GM18907 (cell line): ENCODE measurements around the gene RPS3.
"Not testable (repeated sequence)": the region's sequence is repeated elsewhere in the genome, so short reads cannot be mapped to it uniquely, and the experiment has no call there.

Experiments
- ATAC-seq: cut with Tn5 transposase; IDR thresholded peaks from one replicate; pipeline ENCODE4 v1.9.1; 2021; ENCODE audit warnings: mild to moderate bottlenecking, moderate library complexity; ENCODE audit not compliant: unreplicated experiment

The RPS3 gene

DNA sequence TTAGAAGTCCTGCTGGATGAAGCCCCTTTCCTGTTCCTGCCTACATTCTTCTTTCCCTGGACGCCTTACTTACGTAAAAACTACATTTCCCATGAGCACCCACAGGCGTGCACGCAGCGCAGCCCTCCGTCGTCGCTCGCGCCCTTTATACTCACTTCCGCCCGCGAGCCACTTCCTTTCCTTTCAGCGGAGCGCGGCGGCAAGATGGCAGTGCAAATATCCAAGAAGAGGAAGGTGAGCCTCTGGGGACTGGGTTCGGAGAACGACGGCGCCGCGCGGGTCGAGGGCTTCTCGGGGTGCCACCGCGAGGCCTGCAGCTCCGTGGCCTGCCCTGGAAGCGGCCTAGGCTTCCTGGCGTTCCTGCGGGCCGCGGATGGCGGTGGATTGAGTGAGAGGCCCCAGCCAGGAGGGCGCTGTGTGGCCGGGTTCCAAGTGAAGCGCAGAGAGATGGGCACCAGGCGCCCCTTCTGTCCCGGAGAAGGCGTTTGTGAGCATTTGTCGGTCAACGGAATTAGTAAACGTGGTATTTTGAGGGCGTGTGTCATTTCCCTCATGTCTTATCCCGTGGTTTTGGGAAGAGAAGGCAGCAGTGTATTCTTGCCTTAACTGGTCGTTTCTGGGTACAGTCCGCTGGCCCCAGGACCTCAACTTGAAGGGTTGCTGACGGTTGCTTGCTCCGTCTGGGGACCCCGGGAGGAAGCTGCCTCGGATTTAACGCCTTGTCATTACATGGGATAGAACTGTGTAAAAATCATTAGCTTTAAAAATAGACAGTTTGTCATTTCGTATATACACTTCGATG is at the start of gene RPS3:
Gene RPS3 (plus strand): TSS at position 175 of the 802 bp plus-strand sequence. CDS start 30 bp downstream, at position 205.
- ATAC-seq, result peak; percentile 90

DNA sequence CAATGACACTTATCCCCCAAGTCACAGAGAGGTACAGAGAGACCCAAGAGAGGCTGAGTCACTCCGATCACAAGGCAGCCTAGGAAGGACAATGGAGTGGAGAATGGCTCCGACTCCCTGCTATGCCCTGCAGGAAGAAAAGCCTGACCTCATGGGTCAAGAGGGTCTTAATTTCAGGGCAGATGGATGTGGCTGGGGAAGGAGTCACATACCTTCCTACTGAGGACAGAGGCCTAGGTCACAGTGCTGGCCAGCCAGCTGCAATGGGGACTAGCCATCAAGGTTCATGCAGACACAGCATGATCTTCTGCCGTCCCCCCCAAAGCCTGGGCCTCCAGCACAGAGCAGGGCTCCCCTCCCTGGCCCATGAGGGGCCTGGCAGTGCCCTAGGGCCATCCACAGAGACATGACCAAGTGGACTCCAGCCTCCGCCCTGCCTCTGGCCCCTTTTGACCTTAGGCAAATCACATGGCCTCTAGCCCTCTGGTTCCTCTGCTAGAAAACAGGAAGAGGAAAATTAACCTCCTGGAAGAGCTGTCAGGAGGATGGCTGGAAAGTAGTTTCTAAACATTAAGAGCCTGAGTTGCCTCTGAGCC is 49.7 kb upstream of the RPS3 start:
- ATAC-seq, result no peak

GRCh38 chr11:75350122-75350742 is 49.1 kb upstream of the RPS3 start:
- no peak for ATAC-seq

DNA sequence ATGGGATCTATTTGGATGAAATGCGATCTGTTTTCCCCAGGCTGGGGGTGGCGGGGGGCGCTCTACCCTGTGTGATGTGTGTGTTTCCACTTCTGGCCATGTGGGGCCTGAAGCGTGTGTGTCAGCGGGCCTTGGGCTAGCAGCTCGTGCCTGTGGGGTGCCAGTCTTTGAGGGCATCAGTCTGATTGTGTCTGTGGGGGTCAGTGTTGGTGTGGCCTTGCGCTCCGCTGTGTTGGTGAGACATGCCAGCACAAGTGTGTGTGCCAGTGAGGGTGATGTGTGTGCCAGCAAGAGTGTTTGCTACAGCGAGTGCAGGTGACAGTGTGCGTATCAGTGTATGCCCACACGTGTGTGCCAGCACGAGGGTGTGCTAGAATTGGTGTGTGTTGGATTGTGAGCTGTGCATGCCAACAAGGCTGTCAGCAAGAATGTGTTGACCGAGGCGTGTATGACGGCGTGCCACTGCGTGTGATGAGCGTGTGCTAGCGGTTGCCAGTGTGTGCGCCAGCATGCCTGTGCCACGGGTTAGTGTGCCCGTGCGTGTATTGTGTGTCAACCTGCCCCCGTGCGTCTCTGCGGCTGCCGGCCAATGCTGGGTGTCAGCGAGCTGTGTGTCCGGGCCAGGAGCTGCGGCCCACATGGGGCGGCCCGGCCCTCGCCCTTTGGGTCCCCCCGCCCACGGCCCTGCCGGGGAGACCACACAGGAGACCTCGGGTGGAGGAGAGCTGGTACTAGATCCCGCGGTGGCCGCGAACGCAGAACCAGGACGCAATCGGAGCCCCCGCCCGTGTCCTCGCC is 48.4 kb upstream of the RPS3 start:
- ATAC-seq, result no peak

GRCh38 chr11:75351541-75351790 is 47.9 kb upstream of the RPS3 start, which contains the start of gene ARRB1:
Gene ARRB1, minus strand, starts transcription at chr11:75351661. Its CDS starts 54 bp downstream, at chr11:75351607.
- no peak for ATAC-seq

- no peak for ATAC-seq
These were observed 47.3 kb upstream of the RPS3 start for GRCh38 chr11:75351791-75352587.

DNA sequence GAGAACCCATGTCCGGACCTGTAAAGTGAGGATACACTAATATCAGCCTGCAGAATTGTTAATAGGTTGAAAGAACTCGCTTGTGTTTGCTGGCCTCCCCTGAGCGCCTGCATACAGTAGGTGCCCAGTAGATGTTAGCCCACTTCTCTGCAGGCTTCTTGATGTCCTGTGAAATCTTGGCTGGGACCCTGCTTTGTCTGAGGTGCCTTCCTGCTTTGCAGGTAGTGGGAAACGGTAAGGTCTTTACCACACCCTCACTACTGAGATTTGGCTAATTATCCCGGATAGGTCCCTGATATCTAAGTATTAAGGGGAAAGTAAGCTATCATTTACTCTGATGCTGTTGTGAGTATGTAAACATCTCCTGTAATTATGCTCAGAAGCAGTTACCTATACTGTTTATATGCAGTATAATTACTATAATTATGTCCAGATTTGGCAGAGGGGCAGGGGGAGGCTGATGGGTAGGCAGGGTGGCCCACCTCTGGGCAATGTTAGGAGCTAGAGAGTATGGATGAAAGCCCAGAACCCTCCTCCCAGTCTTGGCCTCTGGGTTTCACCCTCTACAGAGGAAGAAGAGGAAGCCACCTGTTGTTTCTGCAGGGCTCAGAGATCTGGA is 46.6 kb upstream of the RPS3 start:
- no peak for ATAC-seq

- no peak for ATAC-seq
These were observed 44.3 kb upstream of the RPS3 start for GRCh38 chr11:75355051-75355450.

DNA sequence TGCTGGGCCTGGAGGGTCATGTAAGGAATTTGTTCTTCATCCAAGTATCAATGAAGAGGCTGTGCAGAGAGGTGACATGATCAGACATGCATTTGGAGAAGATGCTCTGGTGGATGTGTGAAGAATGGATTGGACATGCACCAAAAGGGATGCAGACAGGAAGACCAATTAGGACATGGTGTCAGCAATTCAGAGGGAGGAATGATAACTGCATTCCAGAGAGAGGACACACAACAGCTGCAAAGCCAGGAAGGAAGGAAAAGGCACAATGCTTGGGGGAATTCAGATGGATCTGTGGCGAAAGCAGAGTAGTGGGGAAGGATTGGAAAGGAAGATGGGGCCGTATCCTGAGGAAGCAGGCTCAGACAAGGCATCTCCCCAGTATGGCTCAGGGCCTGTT is 42.7 kb upstream of the RPS3 start:
- no peak for ATAC-seq

DNA sequence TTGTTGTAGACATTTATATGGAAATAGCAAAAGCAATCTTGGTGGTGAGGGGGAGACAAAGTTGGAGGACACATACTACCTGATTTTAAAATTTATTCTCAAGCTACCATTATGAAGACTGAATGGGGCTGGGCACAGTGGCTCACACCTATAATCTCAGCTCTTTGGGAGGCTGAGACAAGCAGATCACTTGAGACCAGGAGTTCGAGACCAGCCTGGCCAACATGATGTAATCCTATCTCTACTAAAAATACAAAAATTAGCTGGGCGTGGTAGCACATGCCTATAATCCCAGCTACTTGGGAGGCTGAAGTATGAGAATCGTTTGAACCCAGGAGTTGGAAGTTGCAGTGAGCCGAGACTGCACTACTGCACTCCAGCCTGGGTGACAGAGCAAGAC is 37.0 kb upstream of the RPS3 start:
- not testable (repeated sequence) for ATAC-seq

GRCh38 chr11:75365711-75366181 is 33.6 kb upstream of the RPS3 start:
- ATAC-seq, result no peak

DNA sequence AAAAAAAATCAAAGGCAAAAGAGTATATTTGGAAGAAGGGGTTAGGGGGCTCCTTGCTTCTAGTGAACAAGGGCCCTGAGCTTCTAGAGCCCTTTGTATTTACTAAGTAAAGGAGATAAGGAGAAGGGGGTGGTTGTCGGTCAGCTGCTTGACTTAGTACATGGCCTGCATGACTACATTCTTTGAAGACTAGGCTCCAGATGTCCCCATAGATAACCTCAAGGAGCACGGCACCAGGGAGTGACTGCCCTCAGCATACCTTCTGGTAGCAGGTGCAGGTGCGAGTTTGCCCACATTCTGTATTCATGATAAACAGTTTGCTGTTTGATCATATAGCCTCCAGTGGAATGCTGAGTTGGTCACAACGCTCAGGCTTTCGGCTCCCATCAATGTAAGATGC is 32.5 kb upstream of the RPS3 start:
- ATAC-seq, result not testable (repeated sequence)

- ATAC-seq, result no peak
These were observed 29.6 kb upstream of the RPS3 start for GRCh38 chr11:75369560-75370255.

GRCh38 chr11:75371949-75372876 is 27.1 kb upstream of the RPS3 start:
- no peak for ATAC-seq

GRCh38 chr11:75373201-75373600 is 26.1 kb upstream of the RPS3 start:
- no peak for ATAC-seq

DNA sequence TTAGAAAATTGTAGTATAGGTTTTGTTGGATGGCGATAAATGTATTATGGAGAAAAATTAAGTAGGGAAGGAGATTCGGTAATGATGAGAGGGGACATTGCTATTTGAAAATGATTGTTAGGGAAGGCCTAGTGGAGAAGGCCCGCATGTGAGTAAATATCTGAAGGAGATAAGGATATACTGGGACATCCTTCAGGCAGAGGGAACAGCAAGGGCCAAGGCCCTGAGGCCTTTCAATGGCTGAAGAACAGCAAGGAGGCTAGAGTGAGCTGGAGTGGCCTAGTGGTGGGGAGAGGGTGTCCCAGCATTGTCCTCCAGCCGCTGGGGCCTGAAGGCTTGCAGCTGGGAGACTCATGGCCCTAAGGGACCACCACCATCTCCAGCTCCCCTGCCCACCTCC is 24.7 kb upstream of the RPS3 start:
- no peak for ATAC-seq

DNA sequence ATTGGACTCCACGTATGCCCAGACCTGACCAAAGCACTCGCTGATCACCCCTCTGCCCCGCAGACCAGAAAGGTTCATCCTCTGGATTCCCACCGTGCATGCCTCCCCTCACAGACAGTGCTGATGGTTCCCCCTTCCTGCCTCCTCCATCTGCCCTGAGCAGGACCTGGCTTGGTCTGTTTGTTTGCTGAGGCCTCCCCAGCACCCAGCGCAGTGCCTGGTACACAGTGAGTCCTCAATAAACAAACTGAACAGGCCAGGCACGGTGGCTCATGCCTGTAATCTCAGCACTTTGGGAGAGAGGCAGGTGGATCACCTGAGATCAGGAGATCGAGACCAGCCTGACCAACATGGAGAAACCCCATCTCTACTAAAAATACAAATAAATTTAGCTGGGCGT is 23.7 kb upstream of the RPS3 start:
- ATAC-seq, result no peak

GRCh38 chr11:75376175-75376574 is 23.1 kb upstream of the RPS3 start:
- no peak for ATAC-seq
